K562 treated with DMSO at 1 percent for 48 hours (cell line): ENCODE measurements around the gene SAP30BP. TPM values are rescaled to one million over a fixed set of nuclear protein-coding genes. Genes with fewer than 3 reads are reported as not detected.

Experiments
- total RNA-seq: library from RNA; unstranded; fragments of 300-600 nt; gene quantifications from 2 replicates; pipeline ENCODE4 v1.2.3, GENCODE V29; 2022; ENCODE audit warnings: low replicate concordance; ENCODE audit errors: extremely low read depth

The SAP30BP gene
- total RNA-seq = not detected in 2 replicates

GRCh38 chr17:75666959-75667790 lies at the start of gene SAP30BP, which contains the start of gene RECQL5:
TSS of gene SAP30BP (plus strand) at chr17:75667338. CDS start at chr17:75667373, 35 bp downstream.
TSS of gene RECQL5 (minus strand) at chr17:75667154. CDS start at chr17:75666557, 597 bp downstream.

GRCh38 chr17:75632863-75633485 lies 34.2 kb upstream of the SAP30BP start, which contains the start of gene SMIM5:
TSS of gene SMIM5 (plus strand) at chr17:75633434. CDS start at chr17:75640202, 6,768 bp downstream.

GRCh38 chr17:75720656-75721462 lies 53.7 kb downstream of the SAP30BP start, which contains the start of gene ITGB4:
TSS of gene ITGB4 (plus strand) at chr17:75721459. CDS start at chr17:75724704, 3,245 bp downstream.

Other genes with a start within 250 kb of the SAP30BP start
- gene TMEM94, start 210.7 kb upstream of the SAP30BP start, total RNA-seq = not detected in 2 replicates
- not detected in 2 replicates for gene CASKIN2, start 151.8 kb upstream of the SAP30BP start, total RNA-seq
- gene TSEN54, start 150.8 kb upstream of the SAP30BP start, total RNA-seq = not detected in 2 replicates
- gene LLGL2, start 141.6 kb upstream of the SAP30BP start, total RNA-seq = not detected in 2 replicates
- not detected in 2 replicates for gene MYO15B, start 79.5 kb upstream of the SAP30BP start, total RNA-seq
- not detected in 2 replicates for gene SMIM5, start 33.9 kb upstream of the SAP30BP start, total RNA-seq
- gene RECQL5, start 184 bp upstream of the SAP30BP start, total RNA-seq = not detected in 2 replicates
- gene ITGB4, start 54.1 kb downstream of the SAP30BP start, total RNA-seq = not detected in 2 replicates
- gene GALK1, start 97.9 kb downstream of the SAP30BP start, total RNA-seq = not detected in 2 replicates
- not detected in 2 replicates for gene UNK, start 117.5 kb downstream of the SAP30BP start, total RNA-seq
- 220 TPM in 1 of 2 replicates, not detected in the other for gene UNC13D, start 177.1 kb downstream of the SAP30BP start, total RNA-seq
- 432 TPM in 1 of 2 replicates, not detected in the other for gene WBP2, start 188.0 kb downstream of the SAP30BP start, total RNA-seq
- not detected in 2 replicates for gene TRIM47, start 211.2 kb downstream of the SAP30BP start, total RNA-seq
- gene TRIM65, start 229.6 kb downstream of the SAP30BP start, total RNA-seq = not detected in 2 replicates
- not detected in 2 replicates for gene MRPL38, start 237.5 kb downstream of the SAP30BP start, total RNA-seq